GM21619 (cell line): Measurements from ENCODE around the gene LSM14B.
"Not testable (repeated sequence)": the region's sequence is repeated elsewhere in the genome, so short reads cannot be mapped to it uniquely, and the experiment has no call there.

Experiments used
- ATAC-seq: cut with Tn5 transposase; IDR thresholded peaks from one replicate; pipeline ENCODE4 v1.9.1; 2021; ENCODE audit not compliant: unreplicated experiment

Gene LSM14B

DNA sequence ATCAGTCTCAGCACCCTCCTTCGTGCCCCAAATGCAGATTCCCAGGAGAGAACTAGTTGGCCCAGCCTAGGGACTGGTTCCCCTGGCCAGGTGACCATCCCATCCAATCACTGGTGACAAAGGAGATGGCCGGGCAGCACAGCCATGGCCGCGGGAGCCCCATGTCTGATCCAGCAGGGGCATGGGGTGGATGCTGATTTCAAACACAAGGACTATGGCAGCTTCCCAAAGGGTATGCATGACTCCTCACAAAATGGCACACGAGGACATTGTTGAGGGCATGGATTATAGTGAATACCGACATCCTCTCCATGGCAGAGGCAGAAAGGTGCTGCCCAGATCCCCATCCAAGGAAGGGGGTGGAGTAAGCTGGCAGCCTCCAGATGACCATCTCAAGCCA is 9.9 kb upstream of the LSM14B start:
- no peak for ATAC-seq

DNA sequence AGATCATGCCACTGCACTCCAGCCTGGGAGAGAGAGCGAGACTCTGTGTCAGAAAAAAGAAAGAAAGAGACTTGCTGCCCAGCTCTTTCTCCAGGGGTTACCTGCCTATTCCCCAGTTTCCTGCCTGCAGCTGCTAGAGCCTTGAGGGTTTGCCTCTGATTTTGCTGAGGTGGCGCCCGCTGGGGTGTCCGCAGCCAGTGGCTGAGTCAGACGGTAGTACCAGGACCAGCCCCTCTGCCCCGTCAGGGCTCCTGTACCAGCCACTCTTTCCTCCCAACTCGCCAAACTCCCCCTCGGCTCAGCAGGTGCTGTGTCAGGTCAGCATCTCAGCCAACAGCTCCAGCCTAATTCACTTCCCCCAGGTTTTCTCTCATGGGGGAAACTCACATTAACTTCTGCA is 7.4 kb upstream of the LSM14B start:
- ATAC-seq, result no peak

DNA sequence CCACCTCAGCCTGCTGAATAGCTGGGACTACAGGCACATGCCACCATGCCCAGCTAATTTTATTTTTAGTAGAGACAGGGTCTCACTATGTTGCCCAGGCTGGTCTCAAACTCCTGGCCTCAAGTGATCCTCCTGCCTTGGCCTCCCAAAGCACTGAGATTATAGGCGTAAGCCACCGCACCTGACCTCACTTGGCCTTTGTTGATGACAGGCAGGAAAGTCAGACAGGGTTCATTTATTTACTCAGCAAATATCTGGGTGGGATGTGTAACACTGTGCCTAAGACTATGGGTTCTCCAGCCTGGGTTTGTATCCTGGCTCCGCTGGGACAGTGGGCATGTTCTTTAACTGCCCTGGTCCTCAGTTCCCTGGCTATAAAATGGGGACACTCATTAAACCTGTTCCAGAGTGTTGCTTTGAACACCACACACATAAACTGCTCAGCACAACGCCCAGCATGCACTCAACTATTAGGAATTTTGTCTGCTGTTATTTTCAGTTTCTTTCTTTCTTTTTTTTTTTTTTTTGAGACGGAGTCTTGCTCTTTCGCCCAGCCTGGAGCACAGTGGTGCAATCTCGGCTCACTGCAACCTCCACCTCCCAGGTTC is 6.4 kb upstream of the LSM14B start:
- ATAC-seq, result not testable (repeated sequence)

DNA sequence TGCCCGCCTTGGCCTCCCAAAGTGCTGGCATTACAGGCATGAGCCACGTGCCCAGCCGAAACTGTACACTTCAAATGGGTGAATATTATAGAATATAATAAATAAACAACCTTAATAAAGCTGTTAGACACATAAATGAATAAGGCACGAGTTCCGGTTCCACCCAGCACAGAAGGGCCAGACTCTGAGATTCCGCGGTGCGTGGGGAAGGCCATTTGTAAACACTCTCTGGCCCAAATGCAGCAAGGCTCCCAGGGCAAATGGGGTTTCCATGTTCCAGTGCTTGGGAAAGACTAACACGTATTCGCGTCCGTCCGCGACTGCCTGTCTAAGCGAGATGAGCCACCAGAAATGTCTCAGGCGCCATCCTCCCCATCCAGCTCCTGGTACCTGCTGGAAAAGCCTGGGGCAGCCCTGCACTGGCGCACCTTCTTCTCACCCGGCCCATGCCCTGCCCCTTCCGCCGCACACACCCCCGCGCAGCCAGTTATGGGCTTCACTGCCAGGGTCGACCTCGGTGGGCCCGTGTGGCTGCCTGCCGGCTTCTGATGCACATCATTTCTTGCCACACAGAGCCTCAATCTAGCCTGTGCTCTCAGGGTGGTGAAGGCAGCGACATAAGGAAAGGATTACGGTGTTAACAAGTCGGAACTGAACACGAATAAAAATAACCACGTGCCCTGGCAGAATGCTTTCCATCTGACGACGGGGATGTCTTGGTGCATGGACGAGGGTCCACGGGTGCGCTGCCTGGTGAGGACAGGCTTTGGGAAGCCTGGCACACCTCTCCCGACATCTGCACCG is 5.5 kb upstream of the LSM14B start:
- no peak for ATAC-seq

DNA sequence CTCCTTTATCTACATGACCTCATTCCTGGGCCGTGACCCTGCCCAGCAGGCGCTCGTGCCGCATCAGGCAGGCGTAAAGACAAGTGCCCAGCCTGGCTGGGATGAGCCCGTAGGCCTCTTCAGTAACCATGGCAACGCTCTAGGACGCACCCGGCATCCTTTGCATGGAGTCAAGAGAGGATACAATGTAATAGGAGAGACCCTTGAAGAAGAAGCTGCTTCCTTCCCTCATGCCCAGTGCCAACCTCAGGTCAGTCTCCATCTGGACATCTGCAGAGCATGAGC is 5.0 kb upstream of the LSM14B start:
- ATAC-seq, result no peak

DNA sequence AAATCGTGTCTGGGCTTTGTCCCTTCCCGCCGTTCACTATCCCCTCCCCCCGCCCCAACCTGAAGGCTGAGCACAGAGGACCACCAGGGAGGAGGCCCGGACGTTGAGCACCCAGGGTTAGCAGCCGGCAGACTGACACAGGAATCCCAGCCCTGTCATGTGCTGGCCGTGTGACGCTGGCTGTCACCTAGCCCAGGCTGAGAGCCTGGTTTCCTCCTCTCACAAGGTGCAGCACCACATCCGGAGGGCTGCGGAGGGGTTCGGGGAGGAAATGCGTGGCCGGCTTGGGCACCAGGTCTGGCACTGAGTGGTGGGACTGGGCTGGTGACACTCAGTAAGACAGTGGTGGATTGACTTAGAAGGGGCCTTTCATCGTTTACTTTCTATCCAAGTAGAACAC is 4.6 kb upstream of the LSM14B start:
- ATAC-seq, result no peak

DNA sequence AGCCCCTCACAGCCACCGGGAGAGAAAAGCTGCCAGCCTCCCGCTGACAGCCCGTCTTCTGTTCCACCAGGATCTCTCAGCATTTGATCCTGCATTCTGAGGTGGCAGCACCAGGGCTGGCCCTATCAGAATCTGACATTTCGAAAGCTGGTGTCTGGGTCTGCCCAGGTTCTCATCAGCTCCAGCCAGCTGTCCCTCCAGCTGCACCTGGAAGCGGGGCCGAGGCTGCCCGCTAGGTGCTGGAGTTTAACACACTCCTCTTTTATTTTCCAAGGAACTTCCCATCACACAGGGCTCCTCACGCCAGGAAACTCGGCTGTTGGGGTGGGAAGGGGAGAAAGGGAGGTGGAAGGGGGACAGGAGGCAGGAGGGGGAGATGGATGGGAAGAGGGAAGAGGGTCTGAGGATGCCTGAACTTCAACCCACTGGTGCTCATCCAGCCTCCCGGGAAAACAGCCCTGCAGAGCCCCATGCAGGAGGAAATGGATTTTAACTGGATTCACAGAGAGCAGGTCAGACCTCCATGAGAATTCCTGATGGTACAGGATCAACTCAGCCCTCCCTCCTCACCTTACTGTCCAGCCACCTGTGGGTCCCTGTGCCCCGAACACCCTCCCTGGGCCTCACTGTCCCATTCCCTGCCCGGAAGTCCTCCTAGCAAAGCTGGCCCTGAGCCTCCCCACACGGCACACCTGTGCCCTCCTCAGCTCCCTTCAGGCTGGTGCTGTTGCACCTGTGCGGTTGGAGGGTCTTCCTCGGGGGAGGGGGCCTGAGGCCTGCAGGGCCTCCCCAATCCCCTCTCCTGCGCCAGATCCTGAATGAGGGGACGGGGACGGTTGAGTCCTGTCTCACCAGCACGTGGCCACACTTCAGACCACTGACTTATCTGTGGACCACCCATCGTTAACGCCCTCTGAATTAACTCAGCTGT is 3.9 kb upstream of the LSM14B start:
- no peak for ATAC-seq

DNA sequence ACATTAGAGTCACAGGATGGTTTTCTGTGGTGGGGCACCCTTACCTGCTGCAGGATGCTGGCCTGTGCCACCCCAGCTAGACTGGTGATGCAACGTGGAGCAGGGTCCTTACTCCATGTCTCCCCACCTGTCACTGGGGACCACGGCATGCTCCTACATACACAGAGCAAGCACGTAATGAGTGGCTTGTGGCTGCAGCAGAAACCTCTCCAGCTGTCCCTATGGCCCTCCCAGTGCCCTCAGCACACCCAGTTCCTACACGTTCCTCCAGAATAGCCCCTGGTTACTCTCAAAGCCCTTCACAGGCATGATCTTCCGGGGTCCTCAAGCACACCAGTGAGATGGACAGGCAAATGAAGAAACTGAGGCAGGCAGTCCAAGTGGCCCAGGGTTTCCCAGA is 3.2 kb upstream of the LSM14B start:
- ATAC-seq, result no peak

DNA sequence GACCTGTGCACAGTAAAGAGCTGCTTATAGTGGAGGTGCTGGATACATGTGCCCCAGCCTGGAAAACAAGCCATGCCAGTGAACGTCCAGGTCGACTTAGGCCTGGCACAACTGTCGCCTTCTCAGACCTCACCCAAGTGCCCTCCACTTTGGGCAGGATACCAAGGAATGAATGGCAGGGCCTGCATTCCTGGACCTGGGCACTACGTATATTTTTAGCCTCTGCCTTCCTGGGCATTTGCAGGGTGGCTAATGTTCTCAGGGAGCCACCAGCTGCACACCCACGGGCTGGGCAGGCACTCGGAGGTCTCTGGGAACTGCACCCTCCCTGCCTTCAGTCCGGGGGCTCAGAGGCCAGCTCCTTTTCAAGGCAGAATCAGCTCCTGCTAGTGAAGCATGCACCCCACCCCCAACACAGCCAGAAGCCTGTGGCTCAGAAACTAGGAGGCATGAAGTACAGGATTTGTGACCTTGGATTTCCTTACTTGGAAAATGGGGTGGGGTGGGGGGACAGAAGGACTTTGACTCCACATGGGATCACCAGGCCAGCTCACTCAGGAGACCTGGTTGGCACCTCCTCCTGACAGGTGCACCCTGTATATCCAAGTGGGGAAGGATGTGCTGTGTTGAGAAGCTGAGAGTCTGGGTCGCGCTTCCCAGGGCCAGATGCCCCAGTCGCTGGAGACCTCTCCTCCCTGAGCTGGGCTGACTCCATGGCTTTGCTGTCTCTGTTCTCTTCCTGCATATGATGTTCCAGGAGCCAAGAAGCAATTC is 2.5 kb upstream of the LSM14B start:
- ATAC-seq, result no peak

DNA sequence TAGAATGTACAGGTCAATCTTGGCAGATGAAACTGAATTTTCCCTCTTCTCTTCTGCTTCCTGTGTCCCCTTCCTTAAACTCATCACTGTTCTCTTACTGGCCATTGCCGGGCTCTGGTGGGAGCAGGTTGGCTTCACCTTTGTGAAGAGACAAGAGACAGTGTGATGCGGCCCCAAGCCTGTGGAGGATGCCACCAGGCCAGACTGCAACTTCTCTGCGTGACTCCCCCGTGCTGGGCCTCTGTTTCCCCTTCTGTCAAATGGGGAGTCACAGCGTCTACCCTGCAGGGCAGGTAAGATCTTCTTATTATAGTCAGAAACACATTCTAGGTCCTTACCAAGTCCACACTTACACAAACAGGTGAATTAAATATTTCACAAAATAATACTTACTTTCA is 1.9 kb upstream of the LSM14B start:
- ATAC-seq, result no peak

DNA sequence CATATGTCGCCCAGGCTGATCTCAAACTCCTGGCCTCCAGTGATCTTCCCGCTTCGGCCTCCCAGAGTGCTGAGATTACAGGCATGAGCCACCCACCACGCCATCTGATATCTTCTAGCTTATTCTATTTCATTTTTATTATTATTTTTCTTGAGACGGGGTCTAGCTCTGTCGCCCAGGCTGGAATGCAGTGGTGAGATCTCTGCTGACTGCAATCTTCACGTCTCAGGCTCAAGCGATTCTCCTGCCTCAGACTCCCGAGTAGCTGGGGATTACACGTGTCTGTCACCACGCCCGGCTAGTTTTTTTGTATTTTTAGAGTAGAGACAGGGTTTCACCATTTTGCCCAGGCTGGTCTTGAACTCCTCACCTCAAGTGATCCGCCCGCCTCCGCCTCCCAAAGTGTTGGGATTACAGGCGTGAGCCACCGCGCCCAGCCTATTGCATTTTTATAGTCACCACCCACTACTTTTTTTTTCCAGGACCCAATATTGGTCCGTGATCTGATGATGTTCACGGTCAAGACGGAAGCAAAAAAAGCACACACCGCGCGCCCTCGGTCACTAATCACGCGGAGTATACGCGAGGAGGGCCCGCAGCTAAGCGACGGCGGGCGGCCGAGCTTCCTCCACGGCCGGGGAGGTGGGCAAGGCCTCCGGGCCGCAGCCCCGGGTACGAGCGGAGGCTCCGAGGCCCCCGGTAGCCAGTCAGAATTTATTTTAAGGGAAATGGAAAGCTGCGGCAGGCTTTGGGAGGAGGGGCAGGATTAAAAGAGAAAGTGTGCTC is 1.1 kb upstream of the LSM14B start:
- peak; percentile 12 for ATAC-seq

DNA sequence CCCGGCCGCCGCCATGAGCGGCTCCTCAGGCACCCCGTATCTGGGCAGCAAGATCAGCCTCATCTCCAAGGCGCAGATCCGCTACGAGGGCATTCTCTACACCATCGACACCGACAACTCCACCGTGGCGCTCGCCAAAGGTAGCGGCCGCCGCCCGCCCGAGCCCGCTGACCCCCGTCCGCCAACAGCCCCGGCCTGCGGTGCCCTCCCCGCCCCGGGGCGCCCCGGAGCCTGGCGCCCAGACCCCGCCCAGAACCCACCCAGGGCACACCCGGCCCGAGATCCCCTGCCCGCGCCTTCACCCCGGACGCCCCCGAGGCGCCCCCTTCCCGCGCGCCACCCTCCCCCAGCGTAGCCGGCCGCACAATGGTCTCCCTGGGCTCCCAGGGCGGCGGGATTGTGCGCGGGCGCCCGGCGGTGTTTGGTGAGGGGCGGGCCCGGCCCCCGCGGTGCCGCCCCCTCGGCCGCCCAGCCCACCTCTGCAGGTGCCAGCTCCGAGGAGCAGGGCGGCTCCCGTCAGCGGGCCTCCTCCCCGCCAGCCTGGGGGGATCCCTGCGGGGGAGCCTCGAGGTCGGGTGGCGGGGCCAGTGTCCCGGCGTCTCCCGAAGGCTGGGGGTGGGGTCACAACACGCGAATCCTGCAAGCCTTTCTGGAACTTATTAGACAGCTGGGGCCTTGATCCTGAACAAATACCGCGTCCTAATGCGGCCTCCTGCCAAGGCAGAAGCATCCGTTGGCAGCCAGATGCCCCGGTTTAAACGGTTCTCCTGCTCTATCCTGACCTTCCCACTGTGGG is 577 bp downstream of the LSM14B start:
- peak; percentile 14 for ATAC-seq

DNA sequence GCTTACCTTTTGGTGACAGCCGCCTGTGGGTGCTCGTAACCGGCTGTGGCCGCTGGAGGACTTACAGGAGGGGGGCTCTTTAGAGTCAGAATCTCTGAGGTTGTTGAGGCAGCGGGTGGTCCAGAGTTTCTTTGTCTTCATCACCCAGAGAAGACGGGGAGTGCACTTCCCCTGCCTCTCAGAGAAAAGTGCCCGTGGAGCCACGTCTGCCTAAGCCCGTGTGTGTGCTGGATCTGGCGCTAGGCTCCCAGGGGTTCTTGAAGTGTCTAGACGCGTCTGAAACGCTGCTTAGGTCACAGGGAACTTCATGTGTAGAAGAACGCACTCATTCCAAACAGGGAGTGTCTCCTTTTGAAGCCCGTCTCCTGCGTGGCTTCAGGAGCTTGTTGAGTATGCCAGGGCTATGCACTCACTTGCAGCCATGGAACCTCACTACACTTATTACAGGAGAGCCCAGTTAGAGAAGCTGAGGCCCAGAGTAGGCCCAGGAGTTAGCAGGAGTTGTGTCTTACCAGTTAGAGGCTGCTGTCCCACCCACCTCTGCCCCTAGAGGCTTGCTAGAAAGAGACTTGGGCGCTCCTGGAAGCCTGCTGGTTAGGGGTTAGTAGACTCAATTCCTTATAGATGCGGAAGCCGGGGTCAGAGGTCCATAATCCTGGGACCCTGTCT is 1.3 kb downstream of the LSM14B start:
- no peak for ATAC-seq

DNA sequence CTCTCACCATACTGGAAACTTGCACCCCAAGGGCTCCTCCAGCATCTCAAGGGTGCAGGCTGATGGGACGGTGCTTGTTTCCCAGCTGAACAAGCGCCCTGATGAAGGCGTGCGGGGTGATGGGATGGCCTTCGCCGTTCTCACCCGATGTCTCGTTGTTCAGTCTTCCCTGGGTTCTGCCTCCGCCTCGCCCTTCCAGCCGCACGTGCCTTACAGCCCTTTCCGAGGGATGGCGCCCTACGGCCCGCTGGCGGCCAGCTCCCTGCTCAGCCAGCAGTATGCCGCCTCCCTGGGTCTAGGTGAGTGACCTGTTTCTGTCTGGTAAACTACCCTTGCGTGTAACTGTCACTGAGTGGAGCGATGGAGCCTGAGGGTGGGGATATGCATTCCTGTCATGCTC is 3.9 kb downstream of the LSM14B start:
- no peak for ATAC-seq

DNA sequence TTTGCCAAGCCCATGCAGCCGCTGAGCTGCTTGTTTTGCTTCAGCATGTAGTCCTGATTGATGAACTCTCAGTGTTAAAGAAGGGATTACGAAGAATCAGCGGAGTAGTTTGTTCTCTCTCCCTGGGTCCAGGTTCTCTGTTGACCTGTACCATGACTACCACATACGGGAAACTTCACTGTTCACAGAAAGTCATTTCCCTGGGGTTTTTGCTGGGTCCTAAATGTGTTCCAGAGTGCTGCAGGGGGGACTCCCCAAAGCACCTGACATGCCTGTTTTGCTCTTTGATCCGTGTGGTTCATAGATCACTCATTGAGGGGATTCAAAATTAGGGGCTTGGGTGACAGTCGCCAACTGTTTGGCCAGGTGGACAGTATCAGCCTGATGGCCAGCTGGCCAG is 5.5 kb downstream of the LSM14B start:
- ATAC-seq, result no peak

DNA sequence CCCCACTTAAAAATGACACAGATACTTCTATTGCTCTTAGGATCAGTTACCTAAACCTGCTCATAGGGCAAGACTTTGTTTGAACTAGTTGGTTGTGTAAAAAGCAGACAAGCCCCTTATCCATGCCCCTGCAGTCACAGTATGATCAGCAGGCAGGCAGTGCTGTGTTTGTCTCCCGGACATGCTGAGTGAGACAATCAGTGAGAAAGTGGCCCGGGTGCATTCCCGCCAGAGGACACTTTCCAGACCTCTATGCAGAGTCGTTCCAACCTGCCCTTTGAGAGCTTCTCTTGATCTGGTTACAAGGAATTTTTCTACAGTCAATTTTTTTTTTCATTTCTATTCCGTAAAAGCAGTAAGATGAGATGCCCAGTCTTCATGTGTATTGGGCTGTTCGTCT is 6.2 kb downstream of the LSM14B start:
- no peak for ATAC-seq

DNA sequence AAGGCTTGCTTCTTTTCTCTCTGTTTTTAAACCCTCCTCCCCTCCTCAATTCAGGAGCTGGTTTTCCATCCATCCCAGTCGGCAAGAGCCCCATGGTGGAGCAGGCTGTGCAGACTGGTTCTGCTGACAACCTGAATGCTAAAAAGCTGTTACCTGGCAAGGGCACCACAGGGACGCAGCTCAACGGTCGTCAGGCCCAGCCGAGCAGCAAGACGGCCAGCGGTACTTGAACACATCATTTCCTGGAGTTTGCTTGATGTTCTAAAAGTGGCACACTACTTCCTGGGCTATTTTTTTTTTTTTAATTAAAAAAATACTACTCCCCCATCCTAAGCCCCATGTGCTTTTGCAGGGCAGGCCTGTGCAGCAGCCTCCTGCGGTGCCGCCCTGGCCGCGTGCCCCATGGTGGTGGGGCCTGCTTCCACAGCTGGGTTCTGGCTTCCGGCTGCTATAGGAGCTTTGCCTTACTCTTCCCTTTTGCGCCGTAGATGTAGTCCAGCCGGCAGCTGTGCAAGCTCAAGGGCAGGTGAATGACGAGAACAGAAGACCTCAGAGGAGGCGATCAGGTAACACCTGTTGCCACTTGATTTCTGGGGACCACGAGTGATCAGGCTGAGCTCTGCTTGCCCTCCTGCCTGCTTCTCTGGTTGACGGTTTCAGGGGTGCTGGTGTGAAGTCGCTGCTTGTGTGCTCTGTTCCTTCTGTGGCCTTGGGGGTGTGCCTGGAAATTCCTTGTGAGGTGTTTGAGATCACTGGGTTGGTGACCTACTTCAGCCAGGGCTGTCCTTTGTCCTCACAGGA is 7.7 kb downstream of the LSM14B start:
- ATAC-seq, result no peak

DNA sequence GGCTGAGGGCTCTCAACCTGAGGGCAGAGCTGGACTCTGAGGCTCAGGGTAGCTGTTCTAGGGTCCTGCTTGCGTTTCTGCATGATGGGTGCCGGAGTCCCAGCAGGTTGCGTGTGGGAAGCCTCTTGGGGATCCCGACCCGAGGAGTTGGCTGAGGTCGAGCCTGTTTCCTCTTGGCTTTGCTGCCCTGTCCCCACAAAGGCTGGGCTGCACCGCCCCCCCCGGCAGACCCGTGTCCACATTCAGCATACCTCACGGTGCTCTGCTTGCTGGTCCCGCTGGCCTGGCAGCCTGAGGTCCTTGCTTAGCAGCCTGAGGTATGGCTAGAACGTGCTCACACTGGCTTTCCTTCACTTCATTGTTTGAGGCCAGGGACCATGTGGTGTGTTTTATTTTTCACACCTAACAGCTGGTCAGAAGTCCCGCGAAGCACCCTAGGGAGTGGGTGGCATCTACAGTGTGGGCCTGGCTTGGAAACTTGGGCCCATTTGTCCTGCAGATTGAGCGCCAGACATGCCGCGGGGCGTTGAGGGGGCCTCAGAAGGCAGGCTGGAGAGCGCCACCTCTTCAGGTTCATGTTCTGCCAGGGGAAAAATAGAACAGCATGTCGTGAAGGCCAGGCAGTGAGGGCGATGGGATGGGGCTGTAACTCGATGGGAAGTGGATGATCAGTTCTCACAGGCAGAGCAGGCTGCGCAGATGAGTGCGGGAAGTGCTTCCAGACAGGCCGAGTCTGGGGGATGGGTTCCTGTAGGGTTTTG is 9.5 kb downstream of the LSM14B start:
- no peak for ATAC-seq
